Tibial artery (tissue), 4 donors: ENCODE data around the gene OAS1.

Source experiments
- DNase-seq, 2 donors: peaks; one replicate each; pipeline ENCODE4 v3.0.0-alpha.2; 2019
- H3K27ac ChIP-seq, 2 donors: fragments of 200-600 bp; sonication (generic) in 1 of 2; 1 replicate in 1 of 2; 2 replicates in 1 of 2; pipeline ENCODE4 v1.5.1; 2018 to 2019; ENCODE audit warnings: mild to moderate bottlenecking in 1 of 2
- H3K27me3 ChIP-seq, 2 donors: fragments of 200-600 bp; sonication (generic) in 1 of 2; one replicate each; pipeline versions ENCODE4 v1.5.1 to v1.6.0; 2016 to 2019
- H3K36me3 ChIP-seq, 3 donors: fragments of 200-600 bp; sonication (generic) in 2 of 3; one replicate each; pipeline ENCODE4 v1.5.1; 2016 to 2019; ENCODE audit warnings: mild to moderate bottlenecking in 2 of 3
- H3K4me1 ChIP-seq, 4 donors: fragments of 200-600 bp; sonication (generic) in 2 of 4; 1 replicate in 3 of 4; 2 replicates in 1 of 4; pipeline ENCODE4 v1.5.1; 2016 to 2019
- H3K4me3 ChIP-seq, 2 donors: fragments of 200-600 bp; sonication (generic) in 1 of 2; 1 replicate in 1 of 2; 2 replicates in 1 of 2; pipeline ENCODE4 v1.5.1; 2018 to 2019; ENCODE audit warnings: mild to moderate bottlenecking in 2 of 2
- H3K9me3 ChIP-seq, 3 donors: fragments of 200-600 bp; sonication (generic) in 1 of 3; one replicate each; pipeline ENCODE4 v1.5.1; 2016 to 2019
- intact Hi-C: fragments of 100-400 bp; cut with DNase I; formaldehyde crosslinking; loops from one replicate; pipeline ENCODE4 v1.15.0; 2023; ENCODE audit warnings: low total_unique reads
- TF ChIP-seq, protein P1 (sequence below), 2 experiments: fragments of 200-600 bp in 1 of 2; fragments of 450-650 bp in 1 of 2; IDR thresholded peaks; one replicate each; pipeline ENCODE4 v1.5.1; 2017 to 2019; ENCODE audit warnings: antibody characterized with exemption in 2 of 2, mild to moderate bottlenecking in 1 of 2, moderate library complexity in 1 of 2

Gene OAS1

DNA sequence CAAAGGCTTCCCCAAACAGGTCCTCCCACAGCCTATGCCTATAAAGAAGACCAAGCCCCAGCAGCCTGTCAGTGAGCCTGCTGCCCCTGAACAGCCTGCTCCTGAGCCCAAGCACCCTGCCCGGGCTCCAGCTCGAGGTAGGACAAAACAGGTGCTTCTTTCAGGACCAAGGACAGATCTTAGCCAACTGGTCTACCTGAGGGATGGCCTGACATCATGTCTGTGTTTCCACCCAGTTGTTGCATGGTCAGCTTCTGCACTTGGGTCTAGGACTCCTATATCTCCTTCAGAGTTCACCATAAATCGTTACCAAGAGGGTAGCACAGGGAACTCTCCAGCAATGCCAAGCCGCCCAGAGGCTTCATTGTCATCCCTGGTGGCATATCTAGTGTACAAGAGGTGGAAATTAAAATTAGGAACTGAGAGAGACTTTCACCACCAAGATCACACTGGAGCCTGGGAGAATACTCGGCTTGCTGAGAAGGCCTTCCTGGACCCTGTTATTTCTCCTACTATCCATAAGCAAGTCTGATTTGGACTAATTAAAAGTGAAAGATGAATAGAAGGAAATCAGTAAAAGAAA is 38.2 kb upstream of the OAS1 start:
- Histone ChIP-seq H3K9me3 (no peaks in the 10 kb centered on the region), H3K4me3 (no peak overlapping the region), H3K36me3 (no peaks in the 10 kb centered on the region), H3K4me1 (no peaks in the 10 kb centered on the region), H3K27ac (no peak overlapping the region), H3K27me3 (peaks cover 0 to 14% of the 10 kb centered on the region in 2 donors)
- intact Hi-C loops: no loop called here
- TF ChIP-seq, protein P1, sequence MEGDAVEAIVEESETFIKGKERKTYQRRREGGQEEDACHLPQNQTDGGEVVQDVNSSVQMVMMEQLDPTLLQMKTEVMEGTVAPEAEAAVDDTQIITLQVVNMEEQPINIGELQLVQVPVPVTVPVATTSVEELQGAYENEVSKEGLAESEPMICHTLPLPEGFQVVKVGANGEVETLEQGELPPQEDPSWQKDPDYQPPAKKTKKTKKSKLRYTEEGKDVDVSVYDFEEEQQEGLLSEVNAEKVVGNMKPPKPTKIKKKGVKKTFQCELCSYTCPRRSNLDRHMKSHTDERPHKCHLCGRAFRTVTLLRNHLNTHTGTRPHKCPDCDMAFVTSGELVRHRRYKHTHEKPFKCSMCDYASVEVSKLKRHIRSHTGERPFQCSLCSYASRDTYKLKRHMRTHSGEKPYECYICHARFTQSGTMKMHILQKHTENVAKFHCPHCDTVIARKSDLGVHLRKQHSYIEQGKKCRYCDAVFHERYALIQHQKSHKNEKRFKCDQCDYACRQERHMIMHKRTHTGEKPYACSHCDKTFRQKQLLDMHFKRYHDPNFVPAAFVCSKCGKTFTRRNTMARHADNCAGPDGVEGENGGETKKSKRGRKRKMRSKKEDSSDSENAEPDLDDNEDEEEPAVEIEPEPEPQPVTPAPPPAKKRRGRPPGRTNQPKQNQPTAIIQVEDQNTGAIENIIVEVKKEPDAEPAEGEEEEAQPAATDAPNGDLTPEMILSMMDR (IDR thresholded peaks at IDR 0.05): no peak
- no peak for DNase-seq

DNA sequence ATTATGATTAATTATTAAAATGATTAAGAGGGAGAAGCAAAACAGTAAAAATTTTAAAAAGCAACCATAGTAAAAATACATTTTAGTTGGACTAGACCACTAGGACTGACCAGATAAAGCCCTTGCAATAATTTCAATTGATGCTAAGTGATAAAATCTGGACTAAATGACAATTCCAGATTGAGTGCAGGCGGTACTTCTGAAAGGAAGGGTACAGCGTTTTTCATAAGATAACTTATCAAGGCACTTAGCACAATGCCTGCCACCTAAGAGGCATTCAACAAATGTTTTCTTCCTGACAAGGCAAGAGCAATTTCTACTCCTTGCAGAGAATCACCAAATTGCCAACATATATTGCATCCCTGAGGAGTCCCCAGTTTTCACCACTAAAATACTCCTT is 37.7 kb upstream of the OAS1 start:
- TF ChIP-seq, protein P1 (IDR thresholded peaks at IDR 0.05): no peak
- Histone ChIP-seq H3K27ac (no peak overlapping the region), H3K27me3 (peaks cover 0 to 18% of the 10 kb centered on the region in 2 donors), H3K9me3 (no peaks in the 10 kb centered on the region), H3K36me3 (no peaks in the 10 kb centered on the region), H3K4me3 (no peak overlapping the region), H3K4me1 (no peaks in the 10 kb centered on the region)
- intact Hi-C loops: no loop called here
- no peak for DNase-seq

DNA sequence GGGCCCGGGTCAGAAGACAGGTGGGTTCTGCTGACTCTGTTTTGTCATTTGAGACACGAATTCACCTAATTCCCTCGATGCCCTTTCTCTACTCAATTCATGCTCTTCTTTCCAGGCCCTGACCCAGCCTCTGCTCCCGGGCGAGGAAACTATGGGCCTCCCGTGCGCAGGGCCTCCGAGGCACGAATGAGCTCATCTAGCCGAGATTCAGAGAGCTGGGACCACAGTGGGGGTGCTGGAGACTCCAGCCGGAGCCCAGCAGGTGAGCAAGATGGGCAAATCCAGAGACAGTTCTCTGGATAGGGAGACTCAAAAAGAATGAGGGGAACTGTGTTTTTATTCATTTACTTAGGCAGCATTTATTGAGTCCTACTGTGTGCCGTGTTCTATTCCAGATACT is 37.0 kb upstream of the OAS1 start:
- H3K36me3 ChIP-seq: no peaks in the 10 kb centered on the region
- DNase-seq: no peak
- no peaks in the 10 kb centered on the region for H3K4me1 ChIP-seq
- intact Hi-C loops: no loop called here
- TF ChIP-seq, protein P1 (IDR thresholded peaks at IDR 0.05): no peak
- H3K9me3 ChIP-seq: no peaks in the 10 kb centered on the region
- no peak overlapping the region for H3K4me3 ChIP-seq
- H3K27me3 ChIP-seq: peaks cover 0 to 23% of the 10 kb centered on the region in 2 donors
- no peak overlapping the region for H3K27ac ChIP-seq

DNA sequence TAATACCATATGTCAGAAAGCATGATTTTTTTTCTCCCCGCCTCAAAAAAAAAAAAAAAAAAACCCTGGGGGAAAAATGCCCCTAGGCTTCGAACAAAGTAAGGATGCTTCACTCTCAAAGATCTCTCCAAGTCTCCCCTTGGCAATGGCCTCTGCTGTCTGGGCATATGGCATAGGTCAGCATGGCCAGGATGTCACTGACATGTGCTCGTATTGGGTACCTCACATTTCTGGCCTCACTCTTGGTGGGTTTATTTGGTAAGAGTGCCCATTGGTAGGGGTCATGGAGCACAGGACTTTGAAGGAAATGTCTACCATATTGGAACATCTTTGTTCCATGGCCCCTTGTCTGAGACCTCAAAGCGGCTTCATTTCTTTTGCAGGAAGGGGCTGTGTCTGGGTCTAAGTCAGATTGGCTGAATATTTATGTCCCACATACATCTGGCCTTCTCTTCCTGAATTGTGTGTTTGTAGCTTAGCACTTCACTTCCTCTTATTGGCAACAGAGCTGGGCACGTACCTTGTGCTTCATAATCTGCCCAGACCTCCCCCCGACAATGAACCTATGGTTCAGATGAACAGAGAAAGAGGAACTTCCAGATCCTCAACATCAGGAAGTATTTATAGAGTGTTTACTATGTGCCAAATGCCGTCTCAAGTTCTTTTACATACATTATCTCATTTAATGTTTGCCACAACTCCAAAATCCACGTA is 36.3 kb upstream of the OAS1 start:
- no peak for DNase-seq
- Histone ChIP-seq H3K27ac (no peak overlapping the region), H3K36me3 (no peaks in the 10 kb centered on the region), H3K4me1 (no peaks in the 10 kb centered on the region), H3K27me3 (peaks cover 0 to 29% of the 10 kb centered on the region in 2 donors), H3K4me3 (no peak overlapping the region), H3K9me3 (no peaks in the 10 kb centered on the region)
- intact Hi-C loops: no loop called here
- TF ChIP-seq, protein P1 (IDR thresholded peaks at IDR 0.05): no peak

DNA sequence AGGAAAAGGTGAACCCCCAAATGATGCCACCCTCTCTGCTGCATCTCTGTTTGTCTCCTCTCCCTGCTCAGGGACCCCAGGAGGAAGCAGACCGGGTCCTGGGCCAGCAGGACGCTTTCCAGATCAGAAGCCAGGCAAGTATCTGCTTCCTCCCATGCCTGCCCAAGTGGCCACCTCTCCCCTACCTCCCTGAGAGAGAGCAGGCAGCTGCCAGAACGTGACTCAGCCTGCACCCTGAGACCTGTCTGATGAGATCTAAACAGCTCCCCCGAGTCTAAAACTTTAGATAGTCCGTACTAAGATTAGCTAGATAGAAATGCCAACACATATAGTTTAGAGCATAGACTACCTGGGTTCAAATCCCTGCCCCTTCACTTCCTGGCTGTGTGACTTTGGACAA is 31.2 kb upstream of the OAS1 start:
- Histone ChIP-seq H3K9me3 (no peaks in the 10 kb centered on the region), H3K4me3 (no peak overlapping the region), H3K4me1 (no peaks in the 10 kb centered on the region), H3K27ac (no peak overlapping the region), H3K27me3 (peaks cover 0 to 55% of the 10 kb centered on the region in 2 donors), H3K36me3 (no peaks in the 10 kb centered on the region)
- intact Hi-C loops: no loop called here
- DNase-seq: no peak
- TF ChIP-seq, protein P1 (IDR thresholded peaks at IDR 0.05): no peak
